GM12864 (cell line): Measurements from ENCODE around the gene TNFRSF14.

Experiments used
- DNase-seq: peaks from one replicate; pipeline ENCODE4 v3.0.0-alpha.2; 2011; ENCODE audit warnings: low read depth
- H3K4me3 ChIP-seq: 2 replicates; pipeline ENCODE4 v1.5.1; 2011; ENCODE audit warnings: mild to moderate bottlenecking, low read depth, low read length, control low read depth
- CTCF ChIP-seq: IDR thresholded peaks from 2 replicates; pipeline ENCODE4 v1.5.1; 2011; ENCODE audit warnings: low read depth, mild to moderate bottlenecking, moderate library complexity, low read length, control low read depth, inconsistent platforms; ENCODE audit errors: missing control alignments

Gene TNFRSF14

GRCh38 chr1:2587071-2587859 lies 31.1 kb downstream of the TNFRSF14 start:
- peak overlapping the region; percentile 67 for H3K4me3 ChIP-seq
- DNase-seq, result no peak
- no peak for TF ChIP-seq CTCF

- no peak overlapping the region for H3K4me3 ChIP-seq
- DNase-seq, result no peak
- no peak for TF ChIP-seq CTCF
Measured at GRCh38 chr1:2587860-2588571, 31.8 kb downstream of the TNFRSF14 start.

GRCh38 chr1:2588661-2589430 lies 32.7 kb downstream of the TNFRSF14 start:
- TF ChIP-seq CTCF, result no peak
- DNase-seq, result no peak
- no peak overlapping the region for H3K4me3 ChIP-seq

GRCh38 chr1:2589431-2590232 lies 33.5 kb downstream of the TNFRSF14 start:
- DNase-seq, result no peak
- no peak for TF ChIP-seq CTCF
- H3K4me3 ChIP-seq, result no peak overlapping the region

- no peak for TF ChIP-seq CTCF
- DNase-seq, result no peak
Measured at GRCh38 chr1:2590233-2591141, 34.3 kb downstream of the TNFRSF14 start.

GRCh38 chr1:2591233-2591580 lies 35.0 kb downstream of the TNFRSF14 start:
- no peak overlapping the region for H3K4me3 ChIP-seq
- no peak for DNase-seq
- no peak for TF ChIP-seq CTCF

More at GRCh38 chr1:2590233-2591141, 34.3 kb downstream of the TNFRSF14 start:
- H3K4me3 ChIP-seq, result no peak overlapping the region
